ENCODE results near the gene GOLGA5. TPM values are rescaled to one million over a fixed set of nuclear protein-coding genes. Genes with fewer than 3 reads are reported as not detected.
"Not testable (repeated sequence)": the region's sequence is repeated elsewhere in the genome, so short reads cannot be mapped to it uniquely, and the experiment has no call there.

The GOLGA5 gene
- total RNA-seq, 1 experiment from 2014 or later, result 28.1 TPM

DNA sequence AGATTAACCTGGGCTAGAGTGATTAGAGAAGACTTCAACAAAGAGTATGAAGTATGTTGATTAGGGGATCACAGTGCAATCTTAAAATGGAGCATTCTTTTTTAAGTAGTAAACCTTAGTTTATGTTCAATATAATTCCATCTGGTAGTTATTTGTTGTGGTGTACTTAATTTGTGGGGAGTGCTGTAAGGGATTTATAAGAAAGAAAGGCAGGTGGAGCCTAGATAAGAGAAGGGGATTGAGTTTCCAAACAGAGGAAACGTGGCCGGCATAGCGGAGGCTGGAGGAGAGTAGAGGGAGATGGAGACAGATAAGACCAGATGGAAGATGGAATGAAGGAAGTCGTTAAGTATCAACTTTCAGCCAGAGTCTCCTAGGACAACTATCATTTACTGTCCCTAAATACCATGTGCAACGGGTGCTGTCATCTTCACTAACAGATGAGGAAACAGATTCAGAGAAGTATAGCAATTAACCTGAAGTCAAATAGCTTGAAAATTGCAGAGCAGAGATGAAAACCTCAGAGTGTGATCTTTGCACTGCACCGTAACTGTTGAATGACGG is 38.1 kb downstream of the GOLGA5 start:
- no peak for DNase-seq (ENCODE audit: low spot score)

GRCh38 chr14:92841930-92842329 is 47.8 kb downstream of the GOLGA5 start:
- DNase-seq (ENCODE audit: low spot score), result no peak

DNA sequence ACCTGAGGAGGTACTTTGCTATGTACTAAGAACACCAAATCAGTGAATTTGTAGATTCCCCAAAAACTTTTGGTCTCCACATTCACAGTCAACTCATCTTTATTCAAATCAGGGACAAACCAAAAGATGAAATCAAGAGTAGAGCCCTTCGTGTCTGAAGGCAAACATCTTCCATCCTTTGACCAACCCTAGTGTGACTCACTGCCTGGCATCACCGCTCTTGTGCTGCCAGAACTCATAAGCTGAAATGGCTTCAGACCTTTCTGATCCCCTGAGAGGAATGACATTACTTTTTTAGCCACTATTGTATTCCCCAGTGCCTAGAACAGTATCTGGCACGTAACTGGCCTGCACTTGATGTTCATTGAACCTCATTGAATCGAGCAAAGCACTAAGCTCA is 50.1 kb downstream of the GOLGA5 start:
- no peak for DNase-seq (ENCODE audit: low spot score)

GRCh38 chr14:92846162-92846897 is 52.2 kb downstream of the GOLGA5 start:
- DNase-seq (ENCODE audit: low spot score), result peak; percentile 71

DNA sequence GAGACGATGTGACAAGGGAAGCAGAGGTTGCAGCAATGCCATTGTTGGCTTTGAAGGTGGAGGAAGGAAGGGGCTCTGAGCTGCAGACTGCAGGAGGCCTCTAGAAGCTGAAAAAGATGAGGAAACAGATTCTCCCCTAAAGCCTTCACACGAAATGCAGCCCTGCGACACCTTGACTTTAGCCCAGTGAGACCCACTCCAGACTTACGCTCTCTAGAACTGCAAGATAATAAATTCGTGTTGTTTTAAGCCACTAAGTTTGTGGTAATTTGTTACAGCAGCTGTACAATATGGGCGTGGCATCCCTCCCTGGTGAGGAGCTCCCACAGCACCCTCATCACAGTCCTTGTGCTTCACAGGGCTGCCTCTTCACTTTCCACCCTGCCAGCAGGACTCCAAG is 53.2 kb downstream of the GOLGA5 start:
- DNase-seq (ENCODE audit: low spot score), result no peak

GRCh38 chr14:92847749-92848148 is 53.6 kb downstream of the GOLGA5 start:
- no peak for DNase-seq (ENCODE audit: low spot score)

DNA sequence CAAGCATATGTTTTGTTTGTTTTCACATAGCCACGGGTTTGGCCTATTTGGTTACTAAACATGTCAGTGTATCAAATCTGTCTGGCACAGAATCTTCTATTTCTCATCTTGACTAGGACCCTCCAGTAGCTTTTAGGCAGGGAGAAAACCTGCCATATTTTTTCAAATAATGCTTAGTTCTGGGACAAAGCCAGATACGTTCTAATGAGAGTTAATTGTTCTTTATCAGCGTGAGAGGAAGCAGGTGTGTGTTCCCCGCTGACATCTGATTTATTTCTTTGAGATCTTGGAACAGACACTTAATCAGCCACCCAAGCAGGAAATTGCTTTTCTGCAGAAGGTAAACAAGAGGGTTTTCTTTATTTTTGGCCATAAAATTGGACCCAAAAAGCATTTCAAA is 54.8 kb downstream of the GOLGA5 start:
- DNase-seq (ENCODE audit: low spot score), result no peak

GRCh38 chr14:92850492-92850891 is 56.4 kb downstream of the GOLGA5 start:
- no peak for DNase-seq (ENCODE audit: low spot score)

DNA sequence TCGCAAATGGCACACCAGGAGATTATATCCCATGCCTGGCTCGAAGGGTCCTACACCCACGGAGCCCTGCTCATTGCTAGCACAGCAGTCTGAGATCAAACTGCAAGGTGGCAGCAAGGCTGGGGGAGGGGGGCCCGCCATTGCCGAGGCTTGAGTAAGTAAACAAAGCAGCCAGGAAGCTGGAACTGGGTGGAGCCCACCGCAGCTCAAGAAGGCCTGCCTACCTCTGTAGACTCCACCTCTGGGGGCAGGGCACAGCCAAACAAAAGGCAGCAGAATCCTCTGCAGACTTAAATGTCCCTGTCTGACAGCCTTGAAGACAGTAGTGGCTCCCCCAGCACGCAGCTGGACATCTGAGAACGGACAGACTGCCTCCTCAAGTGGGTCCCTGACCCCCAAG is 59.0 kb downstream of the GOLGA5 start:
- not testable (repeated sequence) for DNase-seq (ENCODE audit: low spot score)

DNA sequence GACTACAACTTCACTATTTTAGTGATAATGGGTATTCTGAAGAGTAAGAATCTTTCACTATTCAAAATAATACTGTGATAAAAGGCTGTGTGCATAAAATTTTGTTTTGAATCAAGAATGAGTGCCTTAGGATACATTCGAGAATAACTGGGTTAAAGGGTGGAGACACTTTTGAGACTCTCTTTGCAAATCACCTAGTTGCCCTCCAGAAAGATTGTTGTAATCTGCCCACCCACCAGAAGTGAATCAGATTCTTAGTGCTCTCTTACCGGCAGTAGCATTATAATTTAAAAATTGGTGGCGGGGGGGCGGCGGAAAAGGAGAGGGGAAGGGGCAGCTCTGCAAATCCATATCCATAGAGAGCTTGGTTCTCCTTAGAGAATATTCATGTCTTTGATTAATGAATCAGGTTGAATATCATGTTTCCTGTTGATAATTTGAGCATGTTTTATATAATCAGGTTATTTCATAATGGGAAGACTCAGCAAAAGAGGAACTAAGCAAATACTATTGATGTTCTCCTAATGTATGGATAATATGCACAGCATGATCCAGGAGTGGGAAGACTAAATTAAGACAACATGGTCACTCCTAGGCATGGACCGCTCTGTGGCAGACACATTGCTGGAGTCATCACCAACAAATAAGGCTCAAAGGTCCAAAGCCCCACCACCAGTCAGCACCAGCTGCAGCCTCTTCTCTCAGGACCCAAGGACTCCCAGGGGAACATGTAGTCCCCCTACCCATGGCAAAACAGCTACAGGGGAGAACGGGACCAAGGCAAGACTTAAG is 66.1 kb downstream of the GOLGA5 start:
- no peak for DNase-seq (ENCODE audit: low spot score)

DNA sequence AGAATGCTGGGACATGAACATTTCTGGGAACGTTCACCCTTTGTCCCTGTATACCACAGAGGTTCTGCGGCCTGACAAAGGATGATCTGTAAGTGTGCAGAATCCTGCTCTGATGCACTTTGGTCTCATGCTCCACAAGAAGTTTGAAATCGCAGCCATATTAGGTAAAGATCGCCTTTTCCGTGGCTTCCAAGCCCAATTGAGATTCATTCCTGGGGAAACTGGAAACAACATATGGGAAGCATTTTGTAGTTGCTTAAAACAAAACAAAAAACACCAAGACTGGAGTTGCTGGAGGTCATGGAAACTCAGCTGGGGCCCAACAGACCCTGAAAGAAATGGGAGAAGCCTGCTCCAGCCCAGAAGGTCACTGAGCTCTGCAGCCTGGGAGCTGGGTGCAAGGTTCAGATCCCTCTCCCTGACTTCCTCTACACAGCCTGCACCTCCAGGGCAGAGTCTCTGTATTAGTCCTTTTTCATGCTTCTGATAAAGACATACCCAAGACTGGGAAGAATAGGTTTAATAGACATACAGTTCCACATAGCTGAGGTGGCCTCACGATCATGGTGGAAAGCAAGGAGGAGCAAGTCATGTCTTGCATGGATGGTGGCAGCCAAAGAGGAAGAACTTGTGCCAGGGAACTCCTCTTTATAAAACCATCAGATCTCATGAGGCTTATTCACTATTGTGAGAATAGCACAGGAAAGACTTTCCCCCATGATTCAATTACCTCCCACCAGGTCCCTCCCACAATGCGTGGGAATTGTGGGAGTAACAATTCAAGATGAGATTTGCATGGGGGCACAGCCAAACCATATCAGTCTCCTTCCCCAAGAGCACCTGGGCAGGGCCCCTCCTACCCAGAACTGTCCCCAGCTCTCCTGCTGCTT is 68.0 kb downstream of the GOLGA5 start:
- DNase-seq (ENCODE audit: low spot score), result no peak

DNA sequence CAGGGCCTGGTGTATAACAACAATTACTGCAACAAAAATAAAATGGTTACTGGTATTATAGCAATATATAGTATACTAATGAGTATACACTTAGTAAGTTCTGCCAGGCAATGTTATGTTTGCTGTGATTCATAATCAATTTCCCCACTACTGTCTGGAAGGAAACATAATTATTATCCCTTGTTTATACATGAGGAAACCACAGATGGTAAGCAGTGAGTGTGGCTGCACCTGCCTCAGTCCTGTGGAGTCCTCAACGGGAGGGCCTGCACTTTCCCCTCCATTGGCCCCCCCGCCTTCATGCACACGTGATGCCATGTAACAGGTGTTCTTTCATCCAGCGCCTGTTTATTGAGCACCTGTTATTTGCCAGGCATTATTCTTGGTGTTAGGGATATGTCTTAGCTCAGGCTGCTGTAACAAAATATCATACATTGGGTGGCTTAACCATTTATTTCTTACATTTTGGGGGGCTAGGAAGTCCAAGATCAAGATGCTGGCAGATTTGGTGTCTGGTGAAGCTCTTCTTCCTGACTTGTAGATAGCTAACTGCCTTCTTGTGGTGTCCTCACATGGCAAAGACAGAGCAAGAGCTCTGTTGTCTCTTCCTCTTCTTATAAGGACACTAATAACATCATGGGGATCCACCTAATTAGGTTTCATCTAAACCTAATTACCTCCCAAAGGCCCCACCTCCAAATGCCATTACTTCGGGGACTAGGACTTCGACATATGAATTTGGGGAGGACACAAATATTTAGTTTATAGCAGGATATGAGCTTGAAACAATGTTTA is 69.4 kb downstream of the GOLGA5 start:
- DNase-seq (ENCODE audit: low spot score), result no peak

DNA sequence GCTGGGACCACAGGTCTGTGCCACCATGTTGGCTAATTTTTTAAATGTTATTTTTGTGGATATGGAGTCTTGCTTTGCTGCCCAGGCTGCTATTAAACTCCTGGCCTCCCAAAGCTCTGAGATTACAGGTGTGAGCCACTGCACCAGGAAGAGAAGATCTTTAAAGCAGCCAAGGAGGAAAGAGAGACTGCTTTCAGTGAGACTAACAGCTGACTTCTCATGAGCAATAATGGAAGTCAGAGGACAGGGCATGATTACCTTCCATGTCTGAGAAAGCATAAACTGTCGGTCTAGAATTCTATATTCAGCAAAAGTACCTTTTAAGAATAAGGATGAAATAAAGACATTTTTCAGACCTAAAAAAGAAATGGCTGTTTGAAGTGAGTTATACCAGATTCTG is 71.6 kb downstream of the GOLGA5 start:
- no peak for DNase-seq (ENCODE audit: low spot score)

DNA sequence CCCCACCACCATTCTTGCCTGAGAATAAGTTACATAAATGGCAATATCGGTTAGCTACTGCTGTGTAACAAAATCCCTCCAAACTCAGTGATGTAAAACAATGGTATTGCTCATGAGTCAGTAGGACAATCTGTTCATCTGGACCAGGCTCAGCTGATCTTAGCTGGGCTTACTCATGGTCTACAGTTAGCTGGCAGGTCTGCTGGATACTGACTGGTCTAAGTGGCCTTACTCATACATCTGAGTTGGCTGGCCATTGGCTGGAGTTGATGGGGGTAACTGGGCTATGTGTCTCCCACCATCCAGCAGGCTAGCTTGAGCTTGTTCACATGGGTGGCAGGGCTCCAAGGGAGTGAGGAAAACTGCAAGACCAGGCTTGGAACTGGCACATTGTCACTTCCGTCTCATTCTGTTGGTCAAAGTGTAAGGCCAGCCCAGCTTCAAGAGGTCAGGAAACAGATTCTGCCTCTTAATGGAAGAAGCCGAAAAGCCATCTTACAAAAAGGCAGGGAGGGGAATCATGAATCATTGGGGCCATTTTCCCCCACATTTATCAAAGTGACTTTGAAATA is 72.2 kb downstream of the GOLGA5 start:
- no peak for DNase-seq (ENCODE audit: low spot score)

GRCh38 chr14:92866901-92867865 is 73.1 kb downstream of the GOLGA5 start:
- DNase-seq (ENCODE audit: low spot score), result no peak

DNA sequence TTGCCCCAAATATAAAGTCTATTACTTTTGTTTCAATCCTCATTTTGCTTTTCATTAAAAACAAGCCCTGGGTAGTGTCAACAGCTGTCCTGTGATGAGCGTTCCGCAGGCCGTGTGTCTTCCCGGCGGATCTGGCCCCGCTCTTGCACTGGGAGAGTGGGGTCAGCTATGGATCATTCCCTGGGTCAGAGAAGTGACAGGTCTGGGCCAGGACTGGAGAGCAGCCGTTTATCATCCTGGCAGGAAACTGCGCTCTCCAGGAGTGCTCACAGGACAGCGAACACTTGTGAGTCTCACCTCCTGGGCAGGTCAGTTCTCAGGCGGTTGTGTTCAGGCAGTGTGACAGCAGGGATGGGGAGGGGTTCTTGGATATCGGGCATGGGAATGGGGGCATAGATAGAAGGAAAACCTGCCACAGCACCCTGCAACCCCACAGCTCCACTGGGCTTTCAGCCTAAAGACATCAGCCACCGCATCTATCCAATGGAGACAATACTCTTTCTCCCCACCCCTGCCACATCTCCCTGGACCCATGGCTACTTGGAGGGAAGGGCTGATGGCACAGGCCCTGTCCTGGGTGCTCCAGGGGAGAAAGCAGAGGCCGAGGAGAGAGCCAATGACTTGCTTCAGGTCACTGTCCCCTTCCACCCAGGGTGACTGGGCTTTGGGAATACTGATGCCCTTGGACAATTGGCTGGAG is 81.0 kb downstream of the GOLGA5 start:
- no peak for DNase-seq (ENCODE audit: low spot score)

GRCh38 chr14:92877757-92878431 is 83.8 kb downstream of the GOLGA5 start:
- no peak for DNase-seq (ENCODE audit: low spot score)

DNA sequence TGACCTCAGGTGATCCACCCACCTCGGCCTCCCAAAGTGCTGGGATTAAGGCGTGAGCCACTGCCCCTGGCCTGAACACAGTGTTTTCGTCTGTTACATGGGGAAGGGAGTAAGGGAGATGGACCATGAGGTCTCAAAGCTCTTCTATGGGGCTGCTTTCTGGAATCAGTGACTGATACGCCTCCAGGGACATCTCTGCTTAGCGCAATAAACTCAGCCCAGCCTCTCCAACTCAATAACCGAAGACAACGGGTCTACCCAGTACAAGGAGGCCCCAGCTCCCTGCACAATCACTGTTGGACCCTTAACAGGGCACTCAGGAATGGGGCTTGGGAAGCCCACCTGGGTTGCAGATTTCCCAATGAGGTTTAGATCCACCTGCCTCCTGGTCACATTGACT is 86.2 kb downstream of the GOLGA5 start:
- no peak for DNase-seq (ENCODE audit: low spot score)
